Activated CD8-positive, alpha-beta memory T cell treated with anti-CD3 and anti-CD28 coated beads for 36 hours (primary cell): ENCODE measurements around the gene SSR2. TPM values are rescaled to one million over a fixed set of nuclear protein-coding genes. Genes with fewer than 3 reads are reported as not detected.

Experiments
- CTCF ChIA-PET: fragments of 350-600 bp; sonication (Branson Sonifier 250); formaldehyde crosslinking; loops from one replicate; lab custom pipeline; 2021; ENCODE audit warnings: antibody characterized with exemption; lab: Charles Lee
- POLR2A ChIA-PET: fragments of 350-600 bp; sonication (Branson Sonifier 250); formaldehyde crosslinking; loops from one replicate; lab custom pipeline; 2021; ENCODE audit warnings: antibody characterized with exemption; lab: Charles Lee
- total RNA-seq, 2 experiments: library from RNA; stranded (reverse); gene quantifications; one replicate each; pipeline ENCODE4 v1.2.3, GENCODE V29; 2021

Gene SSR2
- total RNA-seq, 2 experiments from 2014 or later: 170 to 177 TPM

DNA sequence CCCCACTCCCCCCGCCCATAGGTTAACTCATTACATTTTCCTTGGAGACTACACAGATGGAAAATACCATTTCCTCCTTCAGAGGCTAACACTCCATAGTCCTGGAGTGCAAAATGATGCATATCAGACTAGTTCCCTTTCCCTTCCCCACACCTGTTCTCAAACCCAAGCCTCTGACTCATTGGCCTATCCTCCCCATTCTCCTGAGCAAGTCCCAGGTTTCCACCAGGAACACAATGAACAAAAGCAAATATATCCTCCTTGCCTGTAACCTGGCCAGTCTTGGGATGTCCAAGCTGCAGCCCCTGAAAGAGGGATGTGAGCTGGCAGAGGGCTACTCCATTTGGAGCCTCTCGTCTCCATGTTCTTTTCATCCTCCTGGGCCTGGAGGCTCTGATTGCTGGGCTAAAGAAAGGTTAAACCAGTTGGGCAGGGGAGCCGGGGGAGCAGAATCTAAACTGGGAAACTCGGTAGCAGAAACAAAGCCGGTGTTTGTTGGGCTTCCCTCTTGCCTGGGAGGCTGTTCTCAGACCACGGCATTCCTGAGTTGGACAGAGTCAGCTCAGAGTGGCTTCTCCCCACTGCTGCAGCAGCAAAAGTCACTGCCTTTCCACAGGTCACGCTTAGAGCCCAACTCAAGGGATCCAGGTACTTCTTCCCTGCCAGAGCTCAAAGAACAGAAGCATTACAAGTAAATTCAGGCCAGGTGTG lies 13.9 kb downstream of the SSR2 start:
- CTCF ChIA-PET: no interaction called here
- POLR2A ChIA-PET: interaction anchor here (0.6 kb wide), 1 partner anchor 74 kb away, joined by 4 read pairs; no protein-coding TSS in a partner anchor

GRCh38 chr1:156004843-156005584 lies 15.7 kb downstream of the SSR2 start:
- ChIA-PET POLR2A (no interaction called here), CTCF (no interaction called here)

DNA sequence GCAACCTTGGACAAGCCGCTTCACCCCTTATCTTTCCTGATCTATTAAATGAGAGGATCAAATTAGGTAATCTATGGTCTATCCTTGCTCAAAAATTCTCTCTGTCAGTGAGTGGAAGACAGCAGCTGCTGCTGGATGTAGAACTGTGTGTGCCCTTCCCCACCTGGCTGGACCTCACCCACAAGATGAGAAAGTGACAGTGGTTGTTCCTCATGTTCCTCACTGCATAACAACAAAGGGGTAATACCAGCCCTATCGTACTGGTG lies 16.9 kb downstream of the SSR2 start:
- ChIA-PET CTCF (interaction anchor here (0.6 to 1.4 kb wide), 4 partner anchors 9 to 36 kb away, joined by 3 to 4 read pairs (median 4); no protein-coding TSS in a partner anchor), POLR2A (no interaction called here)

DNA sequence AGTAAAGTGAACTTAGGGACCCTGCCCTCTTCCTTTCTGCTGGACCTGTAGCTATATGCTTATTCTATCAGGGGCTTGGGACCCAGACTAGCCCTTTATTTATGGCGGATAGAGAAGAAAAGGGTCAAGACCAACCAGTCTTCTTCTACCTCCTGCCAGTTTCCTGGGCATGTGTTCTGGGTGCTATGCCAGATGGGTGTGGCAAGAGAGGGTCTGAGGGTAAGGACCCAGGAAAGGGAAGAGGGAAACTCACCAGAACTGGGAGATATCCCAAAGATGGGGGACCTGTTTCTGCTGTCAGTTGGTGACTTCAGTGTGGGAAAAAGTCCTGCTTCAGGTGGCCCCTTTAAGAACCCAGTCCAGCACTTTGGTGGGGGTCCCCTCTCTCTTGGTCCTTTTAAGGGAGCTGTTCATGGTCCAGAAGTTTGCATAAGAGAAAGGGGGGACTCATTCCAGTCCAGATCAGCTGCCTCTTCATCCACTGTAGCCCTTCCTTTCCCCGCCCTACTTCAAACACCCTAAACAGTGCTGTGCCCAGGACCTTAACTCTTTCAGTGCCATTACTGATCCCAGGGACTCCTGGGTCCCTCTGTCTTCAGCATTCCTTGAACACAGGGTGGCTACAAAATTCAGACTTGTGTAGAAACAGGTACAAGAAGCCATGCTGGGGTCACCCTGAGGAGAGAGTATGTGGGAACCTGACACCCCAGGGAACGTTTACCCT lies 18.4 kb downstream of the SSR2 start:
- CTCF ChIA-PET: interaction anchor here (1.0 to 1.3 kb wide), 2 partner anchors 14 to 63 kb away, joined by 3 read pairs; no protein-coding TSS in a partner anchor
- POLR2A ChIA-PET: no interaction called here

DNA sequence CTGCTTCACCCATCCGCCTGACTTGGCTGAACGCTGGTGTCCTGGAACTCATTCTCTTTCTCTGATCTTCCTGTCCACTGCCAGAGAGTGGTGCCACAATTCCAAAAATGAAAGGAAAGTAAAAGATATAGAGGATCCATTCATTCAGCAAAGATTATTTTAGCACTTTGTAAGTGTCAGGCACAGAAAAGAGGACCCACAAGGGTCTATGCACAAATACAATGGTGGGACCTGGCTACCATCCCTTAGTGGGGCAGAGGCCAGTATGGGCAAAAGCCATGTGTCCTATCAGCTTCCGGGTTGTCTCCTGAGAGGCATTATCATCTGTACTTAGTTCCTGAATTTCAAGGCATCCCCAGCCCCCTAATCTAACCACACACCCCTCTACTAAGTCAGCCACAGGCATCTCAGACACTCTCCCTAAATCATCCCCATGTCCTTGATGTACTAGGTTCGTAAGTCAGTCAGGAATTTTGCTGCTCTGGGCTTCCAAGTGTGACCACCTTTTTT lies 19.0 kb downstream of the SSR2 start:
- ChIA-PET CTCF (interaction anchor here (1.0 kb wide), 1 partner anchor 64 kb away, joined by 3 read pairs; no protein-coding TSS in a partner anchor), POLR2A (no interaction called here)

DNA sequence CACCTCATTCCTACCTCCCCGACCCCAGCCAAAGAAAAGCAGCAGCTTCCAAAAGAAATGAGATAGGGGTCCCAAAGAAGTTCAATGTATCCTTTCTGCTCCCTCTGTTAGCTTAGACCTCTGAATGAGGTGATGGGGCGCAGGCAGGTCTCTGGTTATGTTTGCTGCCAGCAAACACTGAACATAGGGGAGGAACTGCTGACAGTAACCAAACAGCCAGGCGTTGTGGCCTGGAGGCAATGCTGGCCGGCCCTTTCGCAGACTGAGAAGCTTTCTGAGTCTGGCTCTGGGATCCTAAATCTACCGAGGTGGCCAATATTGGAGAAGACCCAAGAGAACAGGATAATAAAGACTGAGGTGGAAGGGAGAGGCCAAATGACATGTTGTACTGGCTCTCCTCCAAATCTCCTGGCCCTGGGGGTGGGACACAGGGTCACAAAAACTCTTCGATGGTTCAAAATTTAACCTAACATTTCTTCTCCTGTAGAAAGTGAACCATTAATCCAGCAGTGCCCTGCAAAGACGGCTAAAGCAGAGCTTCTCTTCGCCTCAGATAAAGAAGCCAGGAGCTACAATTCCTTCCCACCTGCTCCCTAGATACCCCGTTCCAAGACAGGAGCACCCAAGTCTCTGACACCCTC lies 19.6 kb downstream of the SSR2 start:
- ChIA-PET CTCF (interaction anchor here (0.7 to 1.0 kb wide), 2 partner anchors 65 to 123 kb away, joined by 3 read pairs; no protein-coding TSS in a partner anchor), POLR2A (no interaction called here)

DNA sequence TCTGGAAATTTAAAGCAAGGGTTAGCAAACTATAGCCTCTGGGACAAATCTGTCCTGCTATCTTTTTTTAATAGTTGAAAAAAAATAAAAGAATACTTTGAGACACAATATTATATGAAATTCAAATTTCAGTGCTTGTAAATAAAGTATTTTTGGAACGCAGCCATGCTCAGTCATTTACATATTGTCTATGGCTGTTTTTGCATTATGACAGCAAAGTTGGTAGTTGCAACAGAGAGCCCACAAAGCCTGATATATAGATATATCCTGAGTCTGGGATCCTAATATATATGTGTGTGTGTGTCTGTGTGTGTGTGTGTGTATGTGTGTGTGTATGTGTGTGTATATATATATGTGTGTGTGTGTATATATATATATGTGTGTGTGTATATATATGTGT lies 20.8 kb downstream of the SSR2 start:
- ChIA-PET POLR2A (no interaction called here), CTCF (no interaction called here)

DNA sequence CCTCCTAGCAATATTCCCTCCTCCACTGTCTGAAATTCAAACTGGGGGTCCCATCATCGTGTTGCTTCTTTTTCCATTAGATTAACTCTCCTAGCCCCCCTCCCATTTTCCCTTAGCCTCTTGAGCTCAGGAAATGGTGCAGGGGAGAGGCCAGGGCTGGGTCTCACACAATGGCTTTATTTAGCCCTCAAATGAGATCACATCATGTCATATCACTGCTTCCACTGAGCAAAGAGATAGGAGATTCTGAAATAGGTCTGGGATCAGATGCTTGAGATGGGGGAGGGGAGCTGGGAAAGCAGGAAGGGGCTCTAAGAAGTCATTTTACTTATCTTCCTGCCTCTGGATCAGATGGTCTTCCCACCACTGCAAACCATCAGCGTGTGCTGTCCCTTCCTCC lies 24.6 kb downstream of the SSR2 start:
- POLR2A ChIA-PET: no interaction called here
- CTCF ChIA-PET: interaction anchor here (1.0 to 1.3 kb wide), 2 partner anchors 15 to 71 kb away, joined by 3 read pairs; no protein-coding TSS in a partner anchor

DNA sequence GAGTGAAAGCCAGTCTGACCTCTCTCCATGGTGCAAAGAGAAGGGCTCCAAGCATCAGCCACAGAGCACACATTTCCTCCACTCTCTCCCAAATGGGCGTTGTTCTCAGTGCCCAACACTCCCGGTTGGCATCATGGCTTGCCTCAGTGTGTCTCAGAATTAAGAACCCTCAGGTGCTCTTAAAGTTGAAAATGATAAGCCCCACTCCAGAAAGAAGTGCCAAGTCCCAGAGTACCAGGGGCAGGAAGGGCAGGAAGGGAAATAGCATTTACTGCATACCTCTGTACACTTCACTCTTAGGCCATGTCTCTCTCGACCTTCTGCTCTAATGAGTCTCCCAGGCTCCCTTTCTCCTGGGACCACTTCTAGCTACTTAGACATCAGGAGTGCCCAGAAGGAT lies 27.2 kb downstream of the SSR2 start:
- POLR2A ChIA-PET: no interaction called here
- CTCF ChIA-PET: interaction anchor here (1.0 kb wide), 1 partner anchor 56 kb away, joined by 3 read pairs; no protein-coding TSS in a partner anchor

DNA sequence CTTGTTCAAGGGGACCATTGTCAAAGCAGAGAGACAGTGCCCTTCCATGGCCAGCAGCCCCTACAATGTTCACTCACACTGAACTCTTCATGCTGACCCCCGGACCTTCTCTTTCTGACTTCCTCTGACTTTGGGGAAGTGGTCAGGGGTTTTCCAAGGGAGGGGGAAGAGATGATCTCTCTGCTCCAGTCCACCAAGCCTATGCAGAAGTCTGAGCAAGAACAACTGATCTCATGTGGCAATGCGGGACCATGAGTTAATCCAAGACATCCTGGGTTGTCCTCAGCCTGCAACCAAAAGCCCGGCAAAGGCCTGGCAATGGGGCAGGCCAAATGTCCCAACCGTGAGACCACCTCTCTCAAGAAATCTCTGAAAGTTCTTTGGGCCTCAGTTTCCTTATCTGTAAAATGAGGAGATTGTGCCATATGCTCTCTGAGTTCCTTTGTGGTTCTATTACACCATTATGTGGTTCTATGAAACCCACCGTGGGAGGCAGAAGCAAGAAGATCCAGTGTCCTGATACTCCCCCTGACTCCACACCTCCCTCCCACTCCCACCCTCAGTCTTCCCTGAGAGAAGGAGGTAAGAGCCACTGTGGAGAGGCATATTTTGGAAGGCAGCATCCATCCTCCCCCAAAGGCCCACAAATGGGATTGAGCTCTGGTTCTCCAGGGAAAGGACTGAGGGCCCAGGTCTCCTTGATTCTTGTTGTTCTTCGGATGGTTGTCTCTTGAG lies 30.6 kb downstream of the SSR2 start:
- ChIA-PET POLR2A (interaction anchor here (0.5 to 0.9 kb wide), 2 partner anchors 51 to 53 kb away, joined by 3 to 13 read pairs; no protein-coding TSS in a partner anchor), CTCF (interaction anchor here (0.6 to 4.8 kb wide), 25 partner anchors 13 to 739 kb away, joined by 3 to 49 read pairs (median 3); partner anchors contain the start of genes ARHGEF2, GLMP, KHDC4 and SMG5)

GRCh38 chr1:155989242-155990004 lies 31.3 kb downstream of the SSR2 start:
- POLR2A ChIA-PET: interaction anchor here (0.5 to 0.9 kb wide), 2 partner anchors 50 to 54 kb away, joined by 3 to 13 read pairs; no protein-coding TSS in a partner anchor
- CTCF ChIA-PET: interaction anchor here (0.6 to 4.8 kb wide), 25 partner anchors 12 to 739 kb away, joined by 3 to 49 read pairs (median 4); partner anchors contain the start of genes ARHGEF2, GLMP, KHDC4 and SMG5

- CTCF ChIA-PET: interaction anchor here (0.7 to 2.1 kb wide), 2 partner anchors 19 to 47 kb away, joined by 3 to 5 read pairs; no protein-coding TSS in a partner anchor
- POLR2A ChIA-PET: interaction anchor here (0.5 kb wide), 1 partner anchor 18 kb away, joined by 3 read pairs; no protein-coding TSS in a partner anchor
These were observed 35.7 kb downstream of the SSR2 start for GRCh38 chr1:155984903-155985645.

DNA sequence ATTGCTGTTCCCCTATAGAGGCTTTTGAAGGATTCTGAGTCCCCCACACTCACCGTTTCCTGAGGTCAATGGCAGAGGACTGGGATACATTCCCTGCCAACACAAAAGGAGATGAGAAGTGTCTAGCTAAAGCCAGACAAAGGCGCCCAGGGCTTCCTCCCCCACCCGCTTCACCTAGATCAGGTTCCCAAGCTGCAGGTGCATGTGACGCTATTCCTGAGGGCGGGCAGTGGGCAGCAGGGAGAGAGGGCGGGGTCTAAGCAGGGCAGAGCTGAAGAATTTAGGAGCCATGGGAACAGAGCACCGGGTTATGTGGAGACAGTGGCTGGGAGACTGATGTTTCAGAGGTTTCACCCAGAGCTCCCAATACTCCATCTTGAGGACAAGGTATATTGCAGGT lies 36.4 kb downstream of the SSR2 start:
- ChIA-PET POLR2A (interaction anchor here (0.5 kb wide), 1 partner anchor 17 kb away, joined by 3 read pairs; no protein-coding TSS in a partner anchor), CTCF (interaction anchor here (0.6 to 2.1 kb wide), 4 partner anchors 19 to 46 kb away, joined by 3 to 5 read pairs (median 4); no protein-coding TSS in a partner anchor)

- CTCF ChIA-PET: interaction anchor here (0.5 to 2.1 kb wide), 7 partner anchors 20 to 147 kb away, joined by 3 to 6 read pairs (median 4); partner anchors contain the start of gene KHDC4
- POLR2A ChIA-PET: interaction anchor here (0.6 kb wide), 2 partner anchors 48 to 85 kb away, joined by 4 to 15 read pairs; no protein-coding TSS in a partner anchor
These were observed 37.3 kb downstream of the SSR2 start for GRCh38 chr1:155983191-155984024.

DNA sequence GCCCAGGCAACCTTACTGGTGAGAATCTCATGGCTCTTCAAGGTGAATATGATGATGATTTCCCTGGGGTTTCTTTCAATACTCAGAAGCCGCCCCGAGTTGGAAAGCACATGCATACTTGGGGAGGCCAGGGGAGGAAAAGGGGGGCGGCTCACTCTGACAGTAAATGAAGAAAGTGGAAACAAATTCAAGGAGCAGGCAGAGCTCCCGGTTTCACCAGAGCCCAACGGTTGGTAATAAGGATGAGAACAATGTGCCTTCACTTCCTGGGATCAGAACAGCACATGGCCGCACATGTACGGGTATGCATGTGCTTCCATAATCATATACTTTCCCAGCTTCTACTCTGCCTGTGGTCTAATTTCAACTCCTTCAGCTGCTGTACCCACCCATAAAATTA lies 38.6 kb downstream of the SSR2 start:
- CTCF ChIA-PET: interaction anchor here (1.2 to 5.2 kb wide), 3 partner anchors 14 to 48 kb away, joined by 3 to 24 read pairs (median 6); partner anchors contain the start of gene KHDC4
- POLR2A ChIA-PET: interaction anchor here (0.6 kb wide), 1 partner anchor 37 kb away, joined by 3 read pairs; no protein-coding TSS in a partner anchor
